ENCODE results near the gene POU3F3.

POU3F3 gene

DNA sequence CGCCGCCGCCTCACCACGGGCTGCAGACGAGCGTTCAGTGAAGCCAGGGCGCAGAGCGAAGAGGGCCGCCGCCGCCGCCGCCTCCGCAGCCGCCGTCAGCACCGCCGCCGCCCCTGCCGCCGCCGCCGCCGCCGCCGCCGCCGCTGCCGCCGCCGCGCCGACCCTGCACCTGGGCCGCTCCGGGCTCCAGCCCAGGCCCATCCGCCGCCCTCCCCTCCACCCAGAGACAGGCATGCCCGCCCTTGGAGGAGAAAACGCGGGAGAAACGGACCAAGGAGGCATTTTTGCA, 3.0 kb downstream of the POU3F3 start:
- Histone ChIP-seq H3K36me3 (ENCODE audit: control insufficient read depth, insufficient read depth, low read length) (no peaks in the 10 kb centered on the region), H3K4me1 (ENCODE audit: control insufficient read depth, insufficient read depth, low read length, poor library complexity, severe bottlenecking) (peaks cover 8% of the 10 kb centered on the region), H3K9me3 (ENCODE audit: control insufficient read depth, low read length) (no peaks in the 10 kb centered on the region), H3K27ac (ENCODE audit: low read depth, low read length, severe bottlenecking) (no peak overlapping the region), H3K4me3 (ENCODE audit: extremely low read depth, insufficient read depth, low read length, poor library complexity, severe bottlenecking) (no peak overlapping the region)
- WGBS, 2 experiments (ENCODE audit: insufficient coverage in 2 of 2): 0% methylated on average over 12 to 25 of the region's 41 CpGs

DNA sequence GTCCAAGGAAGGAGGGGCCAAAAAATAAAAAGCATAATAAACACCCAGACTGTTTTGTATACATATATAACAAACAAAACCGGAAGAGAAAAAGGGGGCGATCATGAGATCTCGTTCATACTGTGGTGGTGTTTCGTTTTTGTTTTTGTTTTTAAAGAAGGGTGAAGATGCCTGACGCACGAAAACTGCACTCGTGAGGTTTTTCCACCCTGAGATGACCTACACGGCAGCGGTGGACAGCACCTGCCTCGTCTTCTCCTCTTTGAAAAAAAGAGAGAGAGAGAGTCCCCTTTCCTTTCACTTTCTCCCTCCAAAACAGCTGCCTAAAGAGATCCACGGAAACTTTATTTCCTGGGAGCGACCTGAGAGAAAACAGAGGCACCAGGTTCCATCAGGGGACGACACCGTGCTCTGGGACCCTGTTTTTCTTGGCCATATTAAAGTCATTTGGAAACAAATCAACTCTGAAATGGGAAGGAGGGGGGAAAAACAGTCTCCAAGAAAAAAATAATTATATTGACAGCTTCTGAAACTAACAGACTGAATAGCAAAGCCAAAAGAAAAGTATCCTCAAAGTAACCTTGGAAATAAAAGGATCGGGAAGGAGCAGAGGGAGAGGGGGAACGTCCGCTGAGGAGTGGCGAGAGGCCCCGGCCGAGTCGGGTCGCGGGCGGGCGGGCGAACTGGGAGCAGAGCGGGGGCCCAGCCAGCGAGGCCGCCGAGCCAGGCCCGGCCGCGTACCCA, 3.5 kb downstream of the POU3F3 start:
- Histone ChIP-seq H3K27ac (ENCODE audit: low read depth, low read length, severe bottlenecking) (no peak overlapping the region), H3K4me3 (ENCODE audit: extremely low read depth, insufficient read depth, low read length, poor library complexity, severe bottlenecking) (no peak overlapping the region), H3K9me3 (ENCODE audit: control insufficient read depth, low read length) (no peaks in the 10 kb centered on the region), H3K36me3 (ENCODE audit: control insufficient read depth, insufficient read depth, low read length) (no peaks in the 10 kb centered on the region), H3K4me1 (ENCODE audit: control insufficient read depth, insufficient read depth, low read length, poor library complexity, severe bottlenecking) (peaks cover 5% of the 10 kb centered on the region)
- WGBS, 2 experiments (ENCODE audit: insufficient coverage in 2 of 2): 2 to 3% methylated on average over 17 to 19 of the region's 33 CpGs

DNA sequence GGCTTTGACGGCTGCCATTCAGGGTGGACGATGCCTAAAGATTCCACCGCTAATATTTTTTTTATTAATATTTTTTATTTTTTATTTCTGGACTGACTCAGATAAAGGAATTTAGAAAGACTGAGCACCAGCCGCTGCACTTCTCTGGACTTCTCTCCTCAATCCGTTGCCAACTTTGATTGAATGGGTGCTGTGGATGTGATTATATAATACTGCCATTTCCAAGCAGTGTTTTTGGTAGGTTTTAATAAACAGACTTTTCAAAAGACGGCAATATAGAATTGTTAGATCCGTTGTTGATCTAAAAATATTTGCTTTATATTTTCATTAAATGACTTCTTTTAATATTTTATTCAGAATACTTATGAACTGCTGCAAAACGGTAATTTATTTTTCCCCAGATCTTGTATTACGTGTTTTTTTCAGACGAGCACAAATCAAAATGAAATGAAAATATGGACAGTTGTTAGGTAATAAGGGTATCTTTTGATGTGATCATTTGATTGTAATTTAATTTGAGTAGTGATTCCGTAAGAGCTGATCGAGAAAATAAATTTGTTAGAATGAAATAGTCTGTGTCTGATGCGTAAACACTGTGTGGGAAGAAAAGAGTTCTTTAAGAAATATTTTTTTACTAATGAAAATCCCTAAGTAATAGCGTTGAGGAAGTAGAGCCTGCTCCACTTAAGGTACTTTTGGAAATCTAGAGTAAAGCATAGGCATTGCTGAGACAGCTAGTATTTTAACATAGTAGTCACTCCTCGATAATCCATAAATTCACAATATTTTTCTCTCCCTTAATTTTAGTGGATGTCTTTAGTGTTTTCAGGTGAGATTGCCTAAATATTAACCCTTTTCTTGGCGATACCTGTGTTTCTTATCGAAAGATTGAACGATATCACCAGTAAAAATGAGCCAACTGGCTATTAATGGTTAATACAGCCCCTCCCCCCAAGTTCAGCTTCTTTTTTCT, 4.4 kb downstream of the POU3F3 start:
- Histone ChIP-seq H3K27ac (ENCODE audit: low read depth, low read length, severe bottlenecking) (no peak overlapping the region), H3K4me1 (ENCODE audit: control insufficient read depth, insufficient read depth, low read length, poor library complexity, severe bottlenecking) (peaks cover 7% of the 10 kb centered on the region), H3K36me3 (ENCODE audit: control insufficient read depth, insufficient read depth, low read length) (no peaks in the 10 kb centered on the region), H3K4me3 (ENCODE audit: extremely low read depth, insufficient read depth, low read length, poor library complexity, severe bottlenecking) (no peak overlapping the region), H3K9me3 (ENCODE audit: control insufficient read depth, low read length) (no peaks in the 10 kb centered on the region)
- 4 to 9% methylated on average over 4 to 8 of the region's 18 CpGs for WGBS, 2 experiments (ENCODE audit: insufficient coverage in 2 of 2)

DNA sequence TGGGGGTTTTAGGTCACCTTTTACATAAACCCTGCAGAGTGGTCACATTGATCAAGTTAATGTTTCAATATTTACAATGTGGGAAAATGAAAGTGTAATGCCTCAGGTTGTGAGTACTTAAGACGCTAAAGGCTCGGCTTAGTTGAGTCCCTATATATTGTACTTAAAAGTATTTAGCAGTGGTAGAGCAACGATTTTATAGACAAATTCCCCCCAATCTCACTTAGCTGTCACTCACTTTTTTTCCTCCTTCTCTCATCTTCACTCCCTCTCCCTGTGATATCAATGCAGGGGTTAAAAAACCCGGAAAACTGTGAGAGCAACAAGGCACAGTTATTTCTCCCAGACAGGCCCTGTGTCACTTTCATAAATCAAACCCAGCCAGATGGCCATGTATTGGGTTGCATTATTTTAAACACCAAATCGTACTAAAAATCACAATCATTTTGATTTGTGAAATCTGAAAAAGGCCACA, 5.4 kb downstream of the POU3F3 start:
- Histone ChIP-seq H3K27ac (ENCODE audit: low read depth, low read length, severe bottlenecking) (no peak overlapping the region), H3K9me3 (ENCODE audit: control insufficient read depth, low read length) (no peaks in the 10 kb centered on the region), H3K4me1 (ENCODE audit: control insufficient read depth, insufficient read depth, low read length, poor library complexity, severe bottlenecking) (peaks cover 13% of the 10 kb centered on the region), H3K4me3 (ENCODE audit: extremely low read depth, insufficient read depth, low read length, poor library complexity, severe bottlenecking) (no peak overlapping the region), H3K36me3 (ENCODE audit: control insufficient read depth, insufficient read depth, low read length) (no peaks in the 10 kb centered on the region)
- 0% methylated on average over 1 of the region's 5 CpGs; no CpG with 5 or more reads in 1 of the 2 experiments for WGBS, 2 experiments (ENCODE audit: insufficient coverage in 2 of 2)

DNA sequence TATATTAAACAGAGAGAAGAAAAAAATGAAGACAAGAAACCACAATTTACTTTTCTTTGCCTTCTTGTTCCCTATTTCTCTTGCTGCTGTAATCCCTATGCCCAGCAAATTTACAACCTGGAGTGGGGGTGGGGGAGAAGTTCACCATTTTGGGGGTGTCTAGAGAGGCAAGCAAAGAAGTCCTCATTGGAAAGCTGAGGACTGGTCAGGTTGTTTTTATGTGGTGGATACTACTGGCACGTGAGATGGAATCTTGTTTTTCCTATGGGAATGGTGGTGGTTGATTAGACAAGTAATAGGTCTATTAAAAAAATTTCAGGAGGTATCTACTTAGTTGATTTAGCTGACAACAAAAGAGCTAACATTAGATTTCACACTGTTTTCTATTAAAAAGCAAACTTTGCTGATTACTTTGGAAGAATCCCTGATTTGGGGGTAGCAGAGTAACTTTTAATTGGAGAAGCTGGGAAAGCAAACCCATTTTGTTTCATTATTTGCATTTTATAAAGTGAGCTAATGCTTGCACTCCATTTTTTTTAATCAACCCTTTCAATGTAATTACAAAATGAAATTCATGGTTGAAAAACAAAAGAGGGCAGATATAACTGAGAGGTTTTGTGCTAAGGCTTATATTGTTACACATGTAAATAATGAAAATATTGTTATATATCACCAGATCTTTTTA, 6.0 kb downstream of the POU3F3 start:
- H3K27ac ChIP-seq (ENCODE audit: low read depth, low read length, severe bottlenecking): no peak overlapping the region
- H3K4me1 ChIP-seq (ENCODE audit: control insufficient read depth, insufficient read depth, low read length, poor library complexity, severe bottlenecking): peaks cover 13% of the 10 kb centered on the region
- no peaks in the 10 kb centered on the region for H3K9me3 ChIP-seq (ENCODE audit: control insufficient read depth, low read length)
- WGBS, 2 experiments (ENCODE audit: insufficient coverage in 2 of 2): no CpG with 5 or more reads among the region's 1 CpG
- H3K36me3 ChIP-seq (ENCODE audit: control insufficient read depth, insufficient read depth, low read length): no peaks in the 10 kb centered on the region
- H3K4me3 ChIP-seq (ENCODE audit: extremely low read depth, insufficient read depth, low read length, poor library complexity, severe bottlenecking): no peak overlapping the region

DNA sequence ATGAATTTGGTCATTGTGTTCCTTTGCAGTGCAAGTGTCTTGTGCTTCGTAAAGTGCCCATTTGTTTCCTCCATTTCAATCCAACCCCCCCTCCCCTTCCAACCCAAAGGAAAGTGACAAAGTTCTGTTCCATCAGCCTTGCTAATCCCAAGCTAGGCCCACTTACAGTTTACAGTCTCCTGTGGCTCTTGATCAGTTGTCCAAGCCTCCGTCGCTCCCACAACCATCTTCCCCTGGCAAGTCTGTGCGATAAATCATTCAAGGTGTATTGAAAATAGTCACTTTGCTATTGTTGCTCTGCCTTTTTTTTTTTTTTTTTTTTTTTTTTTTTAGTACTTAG, 6.5 kb downstream of the POU3F3 start:
- Histone ChIP-seq H3K4me3 (ENCODE audit: extremely low read depth, insufficient read depth, low read length, poor library complexity, severe bottlenecking) (no peak overlapping the region), H3K36me3 (ENCODE audit: control insufficient read depth, insufficient read depth, low read length) (no peaks in the 10 kb centered on the region), H3K27ac (ENCODE audit: low read depth, low read length, severe bottlenecking) (no peak overlapping the region), H3K4me1 (ENCODE audit: control insufficient read depth, insufficient read depth, low read length, poor library complexity, severe bottlenecking) (peaks cover 13% of the 10 kb centered on the region), H3K9me3 (ENCODE audit: control insufficient read depth, low read length) (no peaks in the 10 kb centered on the region)
- 0 to 20% methylated on average over 1 to 2 of the region's 4 CpGs for WGBS, 2 experiments (ENCODE audit: insufficient coverage in 2 of 2)

DNA sequence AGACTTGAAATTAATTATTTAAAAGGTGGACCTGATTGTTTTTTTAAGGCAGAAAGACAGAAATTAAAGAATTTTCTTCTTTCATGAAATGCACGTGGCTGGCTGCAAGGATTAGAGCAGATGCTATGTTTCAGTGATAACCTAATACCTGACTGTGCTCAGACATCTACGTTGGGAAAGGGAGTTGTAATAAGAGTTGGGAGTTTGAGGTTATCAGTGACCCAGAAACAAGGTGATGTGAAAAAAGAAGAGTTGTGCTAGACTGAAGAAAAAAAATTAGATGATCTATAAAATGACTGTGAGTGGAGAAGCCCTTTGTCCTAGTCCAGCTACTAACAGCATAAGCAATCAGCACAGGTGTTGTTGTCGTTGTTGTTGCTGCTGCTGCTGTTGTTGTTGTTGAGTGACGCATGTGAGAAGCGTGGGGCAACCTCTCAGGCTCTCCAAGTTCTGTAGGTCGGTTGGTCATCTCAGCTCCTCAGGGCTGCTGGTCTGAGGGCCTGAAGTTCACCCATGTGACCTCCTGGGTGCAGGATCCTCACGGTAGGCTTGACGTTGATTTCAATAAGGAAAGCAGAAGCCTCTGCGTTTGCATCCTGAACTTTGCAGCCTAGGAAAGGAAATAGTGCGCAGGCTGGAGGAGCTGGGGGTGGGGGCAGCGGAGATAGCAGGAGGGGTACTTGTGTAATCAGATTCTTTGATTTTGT, 7.6 kb downstream of the POU3F3 start:
- Histone ChIP-seq H3K27ac (ENCODE audit: low read depth, low read length, severe bottlenecking) (no peak overlapping the region), H3K4me1 (ENCODE audit: control insufficient read depth, insufficient read depth, low read length, poor library complexity, severe bottlenecking) (peaks cover 13% of the 10 kb centered on the region), H3K4me3 (ENCODE audit: extremely low read depth, insufficient read depth, low read length, poor library complexity, severe bottlenecking) (peak overlapping the region; percentile 34), H3K36me3 (ENCODE audit: control insufficient read depth, insufficient read depth, low read length) (no peaks in the 10 kb centered on the region), H3K9me3 (ENCODE audit: control insufficient read depth, low read length) (no peaks in the 10 kb centered on the region)
- WGBS, 2 experiments (ENCODE audit: insufficient coverage in 2 of 2): 1 to 3% methylated on average over 9 of the region's 11 CpGs

DNA sequence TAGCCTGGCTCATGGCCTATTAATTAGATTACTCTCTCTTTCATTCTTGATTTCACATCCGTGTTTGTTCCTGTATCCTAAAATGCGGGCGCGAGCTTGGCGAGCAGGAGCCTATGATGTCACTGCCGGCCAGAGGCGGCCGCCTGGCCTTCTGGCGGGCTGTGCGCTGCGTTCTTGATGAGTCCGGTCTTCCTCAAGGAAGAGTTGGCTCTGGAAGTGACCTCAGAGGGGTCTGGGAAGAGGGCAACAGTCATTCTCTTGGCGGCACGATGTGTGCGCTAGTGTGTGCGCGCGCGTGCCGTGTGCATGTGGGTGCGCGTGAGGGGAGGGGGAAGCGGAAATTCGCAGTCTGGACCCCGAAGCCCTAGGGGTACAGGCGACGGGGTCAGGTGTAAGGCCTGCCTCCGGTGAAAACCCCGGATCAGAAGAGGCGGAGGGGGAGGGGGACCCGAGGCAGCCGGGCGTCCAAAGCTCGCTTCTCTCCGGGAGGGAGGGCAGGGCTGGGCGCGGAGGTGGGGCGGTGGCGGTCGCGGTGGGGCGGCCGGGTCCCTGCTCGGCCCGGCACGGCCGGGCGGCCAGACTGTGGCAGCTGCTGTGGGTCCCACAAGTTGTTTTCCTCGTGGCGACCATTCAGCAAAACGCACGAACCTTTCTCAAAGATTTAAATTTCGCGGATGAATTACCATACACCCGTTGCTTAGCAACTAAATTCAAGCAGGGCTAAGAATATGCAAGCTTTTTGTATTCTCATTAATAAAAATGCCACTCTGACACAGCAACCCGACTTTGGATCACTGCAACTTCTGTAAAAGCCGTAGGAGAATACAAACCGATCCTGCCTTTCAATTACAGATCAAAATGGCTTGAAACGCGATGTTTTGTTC, 8.4 kb downstream of the POU3F3 start:
- Histone ChIP-seq H3K9me3 (ENCODE audit: control insufficient read depth, low read length) (no peaks in the 10 kb centered on the region), H3K36me3 (ENCODE audit: control insufficient read depth, insufficient read depth, low read length) (no peaks in the 10 kb centered on the region), H3K27ac (ENCODE audit: low read depth, low read length, severe bottlenecking) (no peak overlapping the region), H3K4me3 (ENCODE audit: extremely low read depth, insufficient read depth, low read length, poor library complexity, severe bottlenecking) (peak overlapping the region; percentile 34), H3K4me1 (ENCODE audit: control insufficient read depth, insufficient read depth, low read length, poor library complexity, severe bottlenecking) (peaks cover 13% of the 10 kb centered on the region)
- 0 to 1% methylated on average over 44 to 48 of the region's 60 CpGs for WGBS, 2 experiments (ENCODE audit: insufficient coverage in 2 of 2)

DNA sequence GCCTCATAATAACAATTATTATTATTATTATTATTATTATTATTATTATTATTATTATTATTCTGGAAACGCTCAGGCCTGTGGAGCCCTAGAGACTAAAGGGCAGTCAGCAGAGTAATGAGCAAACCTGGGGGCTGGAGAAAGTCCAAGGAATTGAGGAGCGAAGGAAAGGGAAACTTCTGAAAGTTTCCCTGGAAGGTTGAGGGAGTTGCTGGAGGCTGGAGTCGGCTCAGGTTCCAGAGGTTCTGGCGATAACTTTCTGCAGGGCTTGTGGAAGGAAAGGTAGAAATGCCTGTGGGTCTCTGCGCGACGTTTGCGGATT, 9.2 kb downstream of the POU3F3 start:
- 8% methylated on average over 4 to 7 of the region's 8 CpGs for whole genome bisulfite sequencing, 2 experiments (ENCODE audit: insufficient coverage in 2 of 2)
- Histone ChIP-seq H3K27ac (ENCODE audit: low read depth, low read length, severe bottlenecking) (no peak overlapping the region), H3K36me3 (ENCODE audit: control insufficient read depth, insufficient read depth, low read length) (no peaks in the 10 kb centered on the region), H3K4me1 (ENCODE audit: control insufficient read depth, insufficient read depth, low read length, poor library complexity, severe bottlenecking) (peaks cover 13% of the 10 kb centered on the region), H3K9me3 (ENCODE audit: control insufficient read depth, low read length) (no peaks in the 10 kb centered on the region), H3K4me3 (ENCODE audit: extremely low read depth, insufficient read depth, low read length, poor library complexity, severe bottlenecking) (no peak overlapping the region)
